PC-9 (cell line): ENCODE data around the gene ARHGAP28.

Experiments used
- EZH2 ChIP-seq: fragments of 200-600 bp; sonication (generic); IDR thresholded peaks from 2 replicates; pipeline ENCODE4 v1.8.0; 2017; ENCODE audit warnings: antibody characterized with exemption, low read depth
- TF ChIP-seq, protein P1 (sequence below): fragments of 200-600 bp; sonication (generic); conservative IDR thresholded peaks from 2 replicates; pipeline ENCODE4 v1.6.1; 2017; ENCODE audit warnings: mixed run types, antibody characterized with exemption, mild to moderate bottlenecking, moderate library complexity

DNA sequence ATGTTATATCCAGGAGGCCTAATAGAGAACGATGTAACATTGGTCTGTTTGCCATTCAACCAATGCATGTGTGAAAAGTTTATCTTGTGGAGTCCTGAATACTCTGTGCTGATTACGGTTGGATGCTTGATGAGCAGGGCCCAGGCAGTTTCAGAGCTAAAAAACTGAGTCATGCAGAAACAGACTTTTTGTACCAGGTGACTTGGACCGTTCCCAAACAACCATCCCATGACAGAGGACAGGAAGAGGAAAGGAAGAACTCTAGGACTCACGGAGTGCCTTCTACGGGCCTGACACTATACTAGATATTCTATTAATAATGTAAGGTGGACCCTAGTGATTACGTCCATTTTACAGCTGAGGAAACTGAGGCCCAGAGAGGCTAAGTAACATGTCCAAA lies 142.1 kb downstream of the ARHGAP28 start:
- TF ChIP-seq, protein P1, sequence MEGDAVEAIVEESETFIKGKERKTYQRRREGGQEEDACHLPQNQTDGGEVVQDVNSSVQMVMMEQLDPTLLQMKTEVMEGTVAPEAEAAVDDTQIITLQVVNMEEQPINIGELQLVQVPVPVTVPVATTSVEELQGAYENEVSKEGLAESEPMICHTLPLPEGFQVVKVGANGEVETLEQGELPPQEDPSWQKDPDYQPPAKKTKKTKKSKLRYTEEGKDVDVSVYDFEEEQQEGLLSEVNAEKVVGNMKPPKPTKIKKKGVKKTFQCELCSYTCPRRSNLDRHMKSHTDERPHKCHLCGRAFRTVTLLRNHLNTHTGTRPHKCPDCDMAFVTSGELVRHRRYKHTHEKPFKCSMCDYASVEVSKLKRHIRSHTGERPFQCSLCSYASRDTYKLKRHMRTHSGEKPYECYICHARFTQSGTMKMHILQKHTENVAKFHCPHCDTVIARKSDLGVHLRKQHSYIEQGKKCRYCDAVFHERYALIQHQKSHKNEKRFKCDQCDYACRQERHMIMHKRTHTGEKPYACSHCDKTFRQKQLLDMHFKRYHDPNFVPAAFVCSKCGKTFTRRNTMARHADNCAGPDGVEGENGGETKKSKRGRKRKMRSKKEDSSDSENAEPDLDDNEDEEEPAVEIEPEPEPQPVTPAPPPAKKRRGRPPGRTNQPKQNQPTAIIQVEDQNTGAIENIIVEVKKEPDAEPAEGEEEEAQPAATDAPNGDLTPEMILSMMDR = no peak
- TF ChIP-seq EZH2 = no peak
